Measurements from ENCODE around the gene AMY1C.
"Not testable (repeated sequence)": the region's sequence is repeated elsewhere in the genome, so short reads cannot be mapped to it uniquely, and the experiment has no call there.

Gene AMY1C

GRCh38 chr1:103749598-103749997, at the start of gene AMY1C:
Gene AMY1C (plus strand): TSS chr1:103749898. CDS start chr1:103750470, 572 bp downstream.
- not testable (repeated sequence) for DNase-seq (ENCODE audit: extremely low read depth, insufficient read length); H3K27me3 ChIP-seq (replicated peaks; ENCODE audit: control insufficient read depth, insufficient read depth, low read length); H3K36me3 ChIP-seq (ENCODE audit: control insufficient read depth, insufficient read depth, low read length); H3K4me3 ChIP-seq (replicated peaks; ENCODE audit: low read depth, low read length)

- not testable (repeated sequence) for DNase-seq (ENCODE audit: extremely low read depth, insufficient read length); H3K4me3 ChIP-seq (replicated peaks; ENCODE audit: low read depth, low read length); H3K36me3 ChIP-seq (ENCODE audit: control insufficient read depth, insufficient read depth, low read length); H3K27me3 ChIP-seq (replicated peaks; ENCODE audit: control insufficient read depth, insufficient read depth, low read length)
Measured at GRCh38 chr1:103700669-103701068, 49.0 kb upstream of the AMY1C start.

- H3K27me3 ChIP-seq (replicated peaks; ENCODE audit: control insufficient read depth, insufficient read depth, low read length); DNase-seq (ENCODE audit: extremely low read depth, insufficient read length); H3K36me3 ChIP-seq (ENCODE audit: control insufficient read depth, insufficient read depth, low read length); H3K4me3 ChIP-seq (replicated peaks; ENCODE audit: low read depth, low read length): not testable (repeated sequence)
Measured at GRCh38 chr1:103701256-103701655, 48.4 kb upstream of the AMY1C start.

DNA sequence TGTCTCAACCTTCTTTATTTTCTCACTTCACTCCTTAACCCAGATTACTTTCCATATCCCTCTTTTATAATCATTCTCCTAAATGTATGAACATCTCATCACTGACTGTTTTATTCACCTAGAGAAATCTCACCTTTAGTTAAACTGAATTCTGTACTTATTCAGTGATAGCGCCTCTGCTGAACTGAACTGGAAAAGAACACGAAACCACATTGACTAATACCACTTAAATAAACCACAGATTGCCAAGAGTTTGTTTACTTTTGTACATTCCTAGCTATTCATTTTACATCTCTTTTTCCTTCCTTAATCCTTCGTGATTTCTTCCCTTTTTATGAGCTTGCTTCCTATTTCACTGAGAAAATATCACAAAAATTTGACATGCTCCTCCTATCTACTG, 42.0 kb upstream of the AMY1C start:
- not testable (repeated sequence) for H3K4me3 ChIP-seq (replicated peaks; ENCODE audit: low read depth, low read length); H3K36me3 ChIP-seq (ENCODE audit: control insufficient read depth, insufficient read depth, low read length); H3K27me3 ChIP-seq (replicated peaks; ENCODE audit: control insufficient read depth, insufficient read depth, low read length); DNase-seq (ENCODE audit: extremely low read depth, insufficient read length)

DNA sequence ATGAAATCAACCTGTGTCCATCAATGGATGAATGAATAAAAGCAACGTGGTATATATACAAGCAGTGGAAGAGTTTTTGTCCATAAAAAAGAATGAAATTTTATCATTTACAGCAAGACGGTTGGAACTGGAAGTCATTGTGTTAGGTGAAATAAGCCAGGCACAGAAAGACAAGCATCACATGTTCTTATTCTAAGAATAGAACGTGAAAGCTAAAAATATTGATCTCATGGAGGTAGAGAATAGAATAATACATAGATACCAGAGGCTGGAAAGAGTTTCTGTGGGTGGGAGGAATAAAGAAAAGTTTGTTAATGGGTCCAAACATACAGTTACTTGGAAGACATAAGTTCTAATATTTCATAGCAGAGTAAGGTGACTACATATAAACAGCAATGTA, 39.3 kb upstream of the AMY1C start:
- H3K4me3 ChIP-seq (replicated peaks; ENCODE audit: low read depth, low read length); H3K27me3 ChIP-seq (replicated peaks; ENCODE audit: control insufficient read depth, insufficient read depth, low read length); H3K36me3 ChIP-seq (ENCODE audit: control insufficient read depth, insufficient read depth, low read length); DNase-seq (ENCODE audit: extremely low read depth, insufficient read length): not testable (repeated sequence)

- H3K36me3 ChIP-seq (ENCODE audit: control insufficient read depth, insufficient read depth, low read length); H3K27me3 ChIP-seq (replicated peaks; ENCODE audit: control insufficient read depth, insufficient read depth, low read length); DNase-seq (ENCODE audit: extremely low read depth, insufficient read length); H3K4me3 ChIP-seq (replicated peaks; ENCODE audit: low read depth, low read length): not testable (repeated sequence)
Measured at GRCh38 chr1:103717404-103717803, 32.3 kb upstream of the AMY1C start.

- not testable (repeated sequence) for H3K27me3 ChIP-seq (replicated peaks; ENCODE audit: control insufficient read depth, insufficient read depth, low read length); DNase-seq (ENCODE audit: extremely low read depth, insufficient read length); H3K4me3 ChIP-seq (replicated peaks; ENCODE audit: low read depth, low read length); H3K36me3 ChIP-seq (ENCODE audit: control insufficient read depth, insufficient read depth, low read length)
Measured at GRCh38 chr1:103721473-103721872, 28.2 kb upstream of the AMY1C start.

GRCh38 chr1:103735334-103735733, 14.4 kb upstream of the AMY1C start:
- H3K27me3 ChIP-seq (replicated peaks; ENCODE audit: control insufficient read depth, insufficient read depth, low read length); H3K36me3 ChIP-seq (ENCODE audit: control insufficient read depth, insufficient read depth, low read length); H3K4me3 ChIP-seq (replicated peaks; ENCODE audit: low read depth, low read length); DNase-seq (ENCODE audit: extremely low read depth, insufficient read length): not testable (repeated sequence)

- H3K27me3 ChIP-seq (replicated peaks; ENCODE audit: control insufficient read depth, insufficient read depth, low read length); H3K4me3 ChIP-seq (replicated peaks; ENCODE audit: low read depth, low read length); DNase-seq (ENCODE audit: extremely low read depth, insufficient read length); H3K36me3 ChIP-seq (ENCODE audit: control insufficient read depth, insufficient read depth, low read length): not testable (repeated sequence)
Measured at GRCh38 chr1:103738031-103738430, 11.7 kb upstream of the AMY1C start.

GRCh38 chr1:103744449-103744848, 5.2 kb upstream of the AMY1C start:
- H3K27me3 ChIP-seq (replicated peaks; ENCODE audit: control insufficient read depth, insufficient read depth, low read length); H3K4me3 ChIP-seq (replicated peaks; ENCODE audit: low read depth, low read length); DNase-seq (ENCODE audit: extremely low read depth, insufficient read length); H3K36me3 ChIP-seq (ENCODE audit: control insufficient read depth, insufficient read depth, low read length): not testable (repeated sequence)

DNA sequence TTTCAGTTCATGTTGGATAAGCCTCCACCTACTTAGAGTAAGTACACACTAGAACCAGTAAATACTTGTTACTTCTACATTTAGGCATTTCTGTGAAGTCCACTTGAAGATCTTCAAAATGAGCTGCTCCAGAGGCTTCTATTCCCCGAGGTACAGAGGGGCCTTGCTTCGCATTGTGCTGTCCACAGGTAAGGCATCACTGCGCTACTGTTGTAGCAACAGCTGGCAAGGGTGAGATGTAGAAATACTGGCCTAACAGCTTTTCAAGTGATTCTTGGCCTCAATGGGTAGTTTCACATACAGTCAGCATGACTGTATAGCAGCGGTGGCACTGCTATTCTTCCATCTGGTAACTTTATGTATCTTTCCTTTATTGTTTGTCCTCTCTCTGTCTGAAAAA, 4.7 kb upstream of the AMY1C start:
- not testable (repeated sequence) for DNase-seq (ENCODE audit: extremely low read depth, insufficient read length); H3K4me3 ChIP-seq (replicated peaks; ENCODE audit: low read depth, low read length); H3K27me3 ChIP-seq (replicated peaks; ENCODE audit: control insufficient read depth, insufficient read depth, low read length); H3K36me3 ChIP-seq (ENCODE audit: control insufficient read depth, insufficient read depth, low read length)

DNA sequence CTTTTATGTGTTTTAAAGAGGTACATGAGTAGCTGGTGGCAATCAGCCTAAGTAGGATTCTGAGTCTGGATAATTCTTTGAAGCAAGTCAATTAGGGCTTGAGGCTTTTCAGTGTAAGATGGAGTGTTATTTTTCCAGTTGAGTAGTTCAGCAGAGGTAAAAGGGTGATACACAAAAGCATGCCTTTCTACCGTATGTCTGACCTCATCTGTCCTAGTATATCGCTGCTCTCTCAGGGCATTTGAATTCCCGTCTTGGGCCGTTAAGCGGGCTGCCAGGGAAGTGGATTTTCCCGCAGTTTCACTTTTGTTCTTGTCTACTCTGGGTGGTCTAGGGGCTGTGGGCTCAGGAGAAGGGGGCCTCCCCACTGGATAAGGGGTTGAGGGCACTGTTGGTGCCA, 1.4 kb upstream of the AMY1C start:
- H3K27me3 ChIP-seq (replicated peaks; ENCODE audit: control insufficient read depth, insufficient read depth, low read length), result not testable (repeated sequence)

More for the DNA sequence above, 1.4 kb upstream of the AMY1C start:
- not testable (repeated sequence) for H3K4me3 ChIP-seq (replicated peaks; ENCODE audit: low read depth, low read length); DNase-seq (ENCODE audit: extremely low read depth, insufficient read length); H3K36me3 ChIP-seq (ENCODE audit: control insufficient read depth, insufficient read depth, low read length)
